Thyroid gland (tissue), 4 donors: Measurements from ENCODE around the gene C19orf47. TPM values are rescaled to one million over a fixed set of nuclear protein-coding genes. Genes with fewer than 3 reads are reported as not detected.

Source experiments
- DNase-seq, 2 donors: peaks; one replicate each; pipeline ENCODE4 v3.0.0-alpha.2; 2019
- H3K27ac ChIP-seq, 3 donors: fragments of 200-600 bp; sonication (generic); 1 replicate in 2 of 3; 2 replicates in 1 of 3; pipeline ENCODE4 v1.5.1; 2016 to 2019; ENCODE audit warnings: mild to moderate bottlenecking in 1 of 3, moderate library complexity in 1 of 3
- H3K27me3 ChIP-seq: fragments of 200-600 bp; sonication (generic); one replicate; pipeline ENCODE4 v1.5.1; 2019
- H3K36me3 ChIP-seq, 2 donors: fragments of 200-600 bp; sonication (generic); one replicate each; pipeline ENCODE4 v1.5.1; 2016 to 2019
- H3K4me1 ChIP-seq, 2 donors: fragments of 200-600 bp; sonication (generic); one replicate each; pipeline ENCODE4 v1.5.1; 2017 to 2019
- H3K4me3 ChIP-seq, 3 donors: fragments of 200-600 bp; sonication (generic); replicated peaks in 1 of 3; 1 replicate in 2 of 3; 2 replicates in 1 of 3; pipeline ENCODE4 v1.5.1; 2016; ENCODE audit warnings: mild to moderate bottlenecking in 1 of 3
- H3K9me3 ChIP-seq: fragments of 200-600 bp; sonication (generic); one replicate; pipeline ENCODE4 v1.5.1; 2017
- POLR2A ChIP-seq, 2 donors: fragments of 450-650 bp; IDR thresholded peaks; one replicate each; pipeline ENCODE4 v1.6.1; 2017; ENCODE audit warnings: antibody characterized with exemption in 2 of 2, mild to moderate bottlenecking in 2 of 2, moderate library complexity in 1 of 2
- WGBS, 2 donors: methylation state at CpG; one replicate each; pipeline ENCODE4 v1.1.5; 2017; 5-methylcytosine and 5-hydroxymethylcytosine counted together
- intact Hi-C: fragments of 100-400 bp; cut with DNase I; formaldehyde crosslinking; loops from one replicate; pipeline ENCODE4 v1.15.1; 2023
- total RNA-seq, 4 donors: library from RNA; depleted of rRNA; stranded (reverse); fragments of >200 nt; gene quantifications; one replicate each; pipeline ENCODE4 v1.2.3, GENCODE V29; 2016
- TF ChIP-seq, protein P1 (sequence below), 6 experiments: fragments of 200-600 bp in 3 of 6; fragments of 450-650 bp in 3 of 6; sonication (generic) in 3 of 6; IDR thresholded peaks; one replicate each; pipeline ENCODE4 v1.5.1; 2016 to 2019; ENCODE audit warnings: antibody characterized with exemption in 6 of 6, mild to moderate bottlenecking in 2 of 6, inconsistent platforms in 1 of 6, moderate library complexity in 1 of 6

Gene C19orf47
- total RNA-seq, 4 donors from 2014 or later: 9.4 to 17.3 (median 17.2) TPM

DNA sequence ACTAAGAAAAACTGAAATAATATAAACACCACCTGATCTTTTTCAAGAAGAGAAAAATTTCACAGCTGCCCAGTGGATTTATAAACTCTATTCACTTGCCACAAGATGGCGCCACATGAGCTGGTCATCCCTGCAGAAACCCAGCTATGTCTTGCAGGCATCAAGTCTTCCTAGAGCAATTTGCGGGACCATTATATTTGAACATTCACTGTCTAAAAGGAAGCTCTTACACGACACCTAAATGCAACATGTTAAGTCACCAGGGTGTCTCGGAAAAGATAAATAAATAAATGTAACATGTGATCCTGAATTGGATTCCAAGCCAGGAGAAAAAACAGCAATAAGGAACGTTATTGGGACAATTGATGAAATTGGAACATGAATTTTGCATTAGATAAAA is 42.8 kb downstream of the C19orf47 start:
- Histone ChIP-seq H3K4me1 (no peaks in the 10 kb centered on the region), H3K36me3 (no peaks in the 10 kb centered on the region), H3K27me3 (no peaks in the 10 kb centered on the region), H3K4me3 (no peak overlapping the region), H3K27ac (no peak overlapping the region), H3K9me3 (no peaks in the 10 kb centered on the region)
- TF ChIP-seq, protein P1, sequence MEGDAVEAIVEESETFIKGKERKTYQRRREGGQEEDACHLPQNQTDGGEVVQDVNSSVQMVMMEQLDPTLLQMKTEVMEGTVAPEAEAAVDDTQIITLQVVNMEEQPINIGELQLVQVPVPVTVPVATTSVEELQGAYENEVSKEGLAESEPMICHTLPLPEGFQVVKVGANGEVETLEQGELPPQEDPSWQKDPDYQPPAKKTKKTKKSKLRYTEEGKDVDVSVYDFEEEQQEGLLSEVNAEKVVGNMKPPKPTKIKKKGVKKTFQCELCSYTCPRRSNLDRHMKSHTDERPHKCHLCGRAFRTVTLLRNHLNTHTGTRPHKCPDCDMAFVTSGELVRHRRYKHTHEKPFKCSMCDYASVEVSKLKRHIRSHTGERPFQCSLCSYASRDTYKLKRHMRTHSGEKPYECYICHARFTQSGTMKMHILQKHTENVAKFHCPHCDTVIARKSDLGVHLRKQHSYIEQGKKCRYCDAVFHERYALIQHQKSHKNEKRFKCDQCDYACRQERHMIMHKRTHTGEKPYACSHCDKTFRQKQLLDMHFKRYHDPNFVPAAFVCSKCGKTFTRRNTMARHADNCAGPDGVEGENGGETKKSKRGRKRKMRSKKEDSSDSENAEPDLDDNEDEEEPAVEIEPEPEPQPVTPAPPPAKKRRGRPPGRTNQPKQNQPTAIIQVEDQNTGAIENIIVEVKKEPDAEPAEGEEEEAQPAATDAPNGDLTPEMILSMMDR (IDR thresholded peaks at IDR 0.05): peak; percentile 35 to 75 (median 61)
- no peak for TF ChIP-seq POLR2A (IDR thresholded peaks at IDR 0.05)
- DNase-seq: peak; percentile 72 to 85
- intact Hi-C loops: no loop called here
- 10 to 13% methylated on average over 5 of the region's 5 CpGs for WGBS, 2 donors

DNA sequence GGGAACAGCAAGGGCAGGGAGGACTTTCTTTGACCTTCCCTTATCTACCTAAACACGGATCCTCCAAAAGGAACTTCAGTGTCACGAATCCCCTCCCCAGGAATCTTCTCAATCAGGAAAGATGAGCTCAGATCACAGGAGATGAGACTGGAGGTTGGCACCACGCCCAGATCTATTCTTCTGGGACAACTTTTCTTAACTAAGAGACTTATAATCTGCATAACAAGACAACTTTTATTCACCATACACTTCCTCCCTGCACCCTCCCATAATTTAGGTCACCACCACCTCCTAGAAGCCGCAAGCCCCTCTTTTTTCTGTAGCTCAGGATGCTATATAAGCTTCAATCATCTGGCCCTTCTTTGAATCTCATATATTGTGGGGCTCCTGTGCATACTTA is 43.9 kb downstream of the C19orf47 start:
- Histone ChIP-seq H3K27ac (no peak overlapping the region), H3K27me3 (no peaks in the 10 kb centered on the region), H3K36me3 (no peaks in the 10 kb centered on the region), H3K9me3 (no peaks in the 10 kb centered on the region), H3K4me3 (no peak overlapping the region), H3K4me1 (no peaks in the 10 kb centered on the region)
- DNase-seq: no peak
- TF ChIP-seq POLR2A (IDR thresholded peaks at IDR 0.05): no peak
- TF ChIP-seq, protein P1 (IDR thresholded peaks at IDR 0.05): no peak
- intact Hi-C loops: no loop called here
- 65 to 80% methylated on average over 4 of the region's 4 CpGs for WGBS, 2 donors

DNA sequence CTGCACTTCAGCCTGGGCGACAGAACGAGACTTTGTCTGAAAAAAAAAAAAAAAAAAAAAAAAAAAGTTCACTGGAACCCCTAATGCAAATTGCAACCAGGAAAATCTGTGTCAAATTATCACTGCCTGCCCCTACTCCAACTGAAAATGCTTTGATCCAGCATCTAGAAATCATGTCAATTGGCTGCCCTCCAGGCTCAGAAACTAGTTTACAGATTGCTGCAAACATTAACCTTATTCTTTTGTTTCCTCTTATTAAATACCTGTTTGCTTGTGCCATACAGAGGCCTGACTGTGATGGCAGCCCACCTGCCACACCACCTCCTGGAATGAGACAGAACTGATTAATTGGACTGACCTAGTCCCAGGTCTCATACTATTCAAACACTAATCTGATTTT is 44.4 kb downstream of the C19orf47 start:
- Histone ChIP-seq H3K36me3 (no peaks in the 10 kb centered on the region), H3K4me1 (no peaks in the 10 kb centered on the region), H3K4me3 (no peak overlapping the region), H3K27me3 (no peaks in the 10 kb centered on the region), H3K27ac (no peak overlapping the region), H3K9me3 (no peaks in the 10 kb centered on the region)
- intact Hi-C loops: no loop called here
- DNase-seq: no peak
- whole genome bisulfite sequencing, 2 donors: 89 to 93% methylated on average over 2 of the region's 2 CpGs
- TF ChIP-seq, protein P1 (IDR thresholded peaks at IDR 0.05): no peak
- TF ChIP-seq POLR2A (IDR thresholded peaks at IDR 0.05): no peak

DNA sequence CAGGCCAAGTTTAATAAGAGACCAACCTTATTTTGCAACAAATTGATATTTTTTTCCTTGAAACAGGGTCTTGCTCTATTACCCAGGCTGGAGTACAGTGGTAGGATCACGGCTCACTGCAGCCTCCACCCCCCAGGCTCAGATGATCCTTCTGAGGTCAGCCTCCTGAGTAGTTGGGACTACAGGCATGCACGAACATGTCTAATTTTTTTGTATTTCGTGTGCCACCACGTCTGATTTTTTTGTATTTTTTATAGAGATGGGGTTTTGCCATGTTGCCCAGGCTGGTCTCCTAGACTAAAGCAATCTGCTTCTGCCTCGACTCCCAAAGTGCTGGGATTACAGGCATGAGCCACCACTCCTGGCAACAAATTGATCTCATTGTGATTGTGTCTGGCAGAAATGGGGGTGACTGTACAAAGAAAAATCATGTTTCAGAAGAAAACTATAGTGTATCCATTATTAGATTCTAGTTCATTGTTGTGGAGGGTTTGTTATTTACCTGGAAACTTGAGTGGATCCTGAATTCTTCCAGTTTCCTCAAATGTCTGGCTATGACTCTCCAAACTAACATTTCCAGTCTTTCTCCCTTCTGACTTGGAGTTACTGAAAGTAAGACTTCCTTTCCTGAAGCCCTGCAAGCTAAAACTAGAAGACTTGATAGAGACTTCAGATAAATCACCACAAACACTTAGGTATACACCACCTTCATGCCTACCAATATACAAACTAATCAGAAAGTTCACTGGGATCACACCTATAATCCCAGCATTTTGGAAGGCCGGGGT is 45.8 kb downstream of the C19orf47 start:
- H3K4me3 ChIP-seq: no peak overlapping the region
- intact Hi-C loops: no loop called here
- DNase-seq: no peak
- no peak for TF ChIP-seq POLR2A (IDR thresholded peaks at IDR 0.05)
- TF ChIP-seq, protein P1 (IDR thresholded peaks at IDR 0.05): no peak
- H3K4me1 ChIP-seq: no peaks in the 10 kb centered on the region
- H3K36me3 ChIP-seq: no peaks in the 10 kb centered on the region
- WGBS, 2 donors: 90 to 91% methylated on average over 6 of the region's 6 CpGs
- H3K27me3 ChIP-seq: no peaks in the 10 kb centered on the region
- H3K27ac ChIP-seq: no peak overlapping the region
- H3K9me3 ChIP-seq: no peaks in the 10 kb centered on the region

DNA sequence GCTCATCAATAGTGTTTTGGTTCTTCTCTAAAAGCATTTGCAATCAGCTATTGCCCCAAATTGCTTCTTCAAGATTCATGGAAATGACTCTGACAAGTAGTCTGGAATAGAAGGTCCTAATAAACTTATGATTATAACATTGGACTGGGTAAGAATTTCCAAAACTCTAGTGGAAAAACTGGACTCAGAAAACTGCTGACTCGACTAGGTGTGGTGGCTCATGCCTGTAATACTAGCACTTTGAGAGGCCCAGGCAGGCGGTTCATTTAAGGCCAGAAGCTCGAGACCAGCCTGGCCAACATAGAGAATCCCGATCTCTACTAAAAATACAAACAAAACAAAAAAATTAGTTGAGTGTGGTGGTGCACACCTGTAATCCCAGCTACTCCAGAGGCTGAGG is 47.5 kb downstream of the C19orf47 start:
- H3K4me1 ChIP-seq: no peaks in the 10 kb centered on the region
- no peak for TF ChIP-seq POLR2A (IDR thresholded peaks at IDR 0.05)
- TF ChIP-seq, protein P1 (IDR thresholded peaks at IDR 0.05): no peak
- intact Hi-C loops: no loop called here
- no peak overlapping the region for H3K27ac ChIP-seq
- 90 to 92% methylated on average over 4 of the region's 4 CpGs for WGBS, 2 donors
- no peaks in the 10 kb centered on the region for H3K27me3 ChIP-seq
- H3K9me3 ChIP-seq: no peaks in the 10 kb centered on the region
- no peak for DNase-seq
- H3K4me3 ChIP-seq: no peak overlapping the region
- H3K36me3 ChIP-seq: no peaks in the 10 kb centered on the region
